ENCODE measurements around the gene REPIN1.

Gene REPIN1

GRCh38 chr7:150368096-150368883, at the start of gene REPIN1:
Gene REPIN1 (plus strand): TSS chr7:150368822. CDS start chr7:150369712, 890 bp downstream.
- peaks cover 35% of the 10 kb centered on the region for H3K36me3 ChIP-seq (ENCODE audit: control insufficient read depth, insufficient read depth, low read length)
- H3K4me1 ChIP-seq (ENCODE audit: control insufficient read depth, insufficient read depth, low read length) = peaks cover 31% of the 10 kb centered on the region
- peak within 1 kb of the TSS; percentile 97 for H3K27ac ChIP-seq (ENCODE audit: low read depth, low read length)
- H3K4me3 ChIP-seq (ENCODE audit: low read depth, low read length) = peak within 1 kb of the TSS; percentile 85
- no peaks in the 10 kb centered on the region for H3K27me3 ChIP-seq (ENCODE audit: control insufficient read depth, insufficient read depth, low read length)
- H3K9ac ChIP-seq (ENCODE audit: low read depth, low read length) = peak within 1 kb of the TSS; percentile 90
- H3K9me3 ChIP-seq (ENCODE audit: control insufficient read depth, insufficient read depth, low read length) = no peaks in the 10 kb centered on the region

GRCh38 chr7:150321788-150322113, 46.9 kb upstream of the REPIN1 start:
- H3K36me3 ChIP-seq (ENCODE audit: control insufficient read depth, insufficient read depth, low read length) = peaks cover 18% of the 10 kb centered on the region

GRCh38 chr7:150322114-150322832, 46.3 kb upstream of the REPIN1 start:
- no peaks in the 10 kb centered on the region for H3K27me3 ChIP-seq (ENCODE audit: control insufficient read depth, insufficient read depth, low read length)
- H3K36me3 ChIP-seq (ENCODE audit: control insufficient read depth, insufficient read depth, low read length) = peaks cover 23% of the 10 kb centered on the region
- peak overlapping the region; percentile 86 for H3K9ac ChIP-seq (ENCODE audit: low read depth, low read length)
- H3K27ac ChIP-seq (ENCODE audit: low read depth, low read length) = peak overlapping the region; percentile 80
- H3K9me3 ChIP-seq (ENCODE audit: control insufficient read depth, insufficient read depth, low read length) = no peaks in the 10 kb centered on the region
- H3K4me3 ChIP-seq (ENCODE audit: low read depth, low read length) = peak overlapping the region; percentile 82
- peaks cover 19% of the 10 kb centered on the region for H3K4me1 ChIP-seq (ENCODE audit: control insufficient read depth, insufficient read depth, low read length)

More at GRCh38 chr7:150321788-150322113, 46.9 kb upstream of the REPIN1 start:
- no peak overlapping the region for H3K27ac ChIP-seq (ENCODE audit: low read depth, low read length)
- no peaks in the 10 kb centered on the region for H3K27me3 ChIP-seq (ENCODE audit: control insufficient read depth, insufficient read depth, low read length)
- H3K9me3 ChIP-seq (ENCODE audit: control insufficient read depth, insufficient read depth, low read length) = no peaks in the 10 kb centered on the region
- peaks cover 19% of the 10 kb centered on the region for H3K4me1 ChIP-seq (ENCODE audit: control insufficient read depth, insufficient read depth, low read length)
- no peak overlapping the region for H3K9ac ChIP-seq (ENCODE audit: low read depth, low read length)
- H3K4me3 ChIP-seq (ENCODE audit: low read depth, low read length) = no peak overlapping the region

- Histone ChIP-seq H3K4me3 (ENCODE audit: low read depth, low read length) (peak within 1 kb of the TSS; percentile 82), H3K27me3 (ENCODE audit: control insufficient read depth, insufficient read depth, low read length) (no peaks in the 10 kb centered on the region), H3K27ac (ENCODE audit: low read depth, low read length) (peak within 1 kb of the TSS; percentile 80), H3K9ac (ENCODE audit: low read depth, low read length) (peak within 1 kb of the TSS; percentile 86), H3K36me3 (ENCODE audit: control insufficient read depth, insufficient read depth, low read length) (peaks cover 31% of the 10 kb centered on the region), H3K9me3 (ENCODE audit: control insufficient read depth, insufficient read depth, low read length) (no peaks in the 10 kb centered on the region), H3K4me1 (ENCODE audit: control insufficient read depth, insufficient read depth, low read length) (peaks cover 12% of the 10 kb centered on the region)
These were observed 45.6 kb upstream of the REPIN1 start, which contains the start of the genes ACTR3C and LRRC61 for GRCh38 chr7:150322833-150323681. Gene ACTR3C (minus strand): TSS chr7:150323545. CDS start chr7:150295296, 28,249 bp downstream. Gene LRRC61 (plus strand): TSS chr7:150323355. CDS start chr7:150336862, 13,507 bp downstream.

- Histone ChIP-seq H3K4me1 (ENCODE audit: control insufficient read depth, insufficient read depth, low read length) (peaks cover 20% of the 10 kb centered on the region), H3K27ac (ENCODE audit: low read depth, low read length) (peak overlapping the region; percentile 80), H3K4me3 (ENCODE audit: low read depth, low read length) (peak overlapping the region; percentile 82), H3K9me3 (ENCODE audit: control insufficient read depth, insufficient read depth, low read length) (no peaks in the 10 kb centered on the region), H3K27me3 (ENCODE audit: control insufficient read depth, insufficient read depth, low read length) (no peaks in the 10 kb centered on the region), H3K9ac (ENCODE audit: low read depth, low read length) (peak overlapping the region; percentile 86), H3K36me3 (ENCODE audit: control insufficient read depth, insufficient read depth, low read length) (peaks cover 38% of the 10 kb centered on the region)
These were observed 44.8 kb upstream of the REPIN1 start for GRCh38 chr7:150323682-150324372.

GRCh38 chr7:150324373-150324961, 44.2 kb upstream of the REPIN1 start:
- H3K9ac ChIP-seq (ENCODE audit: low read depth, low read length) = 0 out of 2 replicates have a peak overlapping the region, but pooled peaks have one; percentile 86
- H3K4me1 ChIP-seq (ENCODE audit: control insufficient read depth, insufficient read depth, low read length) = peaks cover 26% of the 10 kb centered on the region
- H3K27ac ChIP-seq (ENCODE audit: low read depth, low read length) = peak overlapping the region; percentile 80
- no peaks in the 10 kb centered on the region for H3K27me3 ChIP-seq (ENCODE audit: control insufficient read depth, insufficient read depth, low read length)
- no peaks in the 10 kb centered on the region for H3K9me3 ChIP-seq (ENCODE audit: control insufficient read depth, insufficient read depth, low read length)
- H3K36me3 ChIP-seq (ENCODE audit: control insufficient read depth, insufficient read depth, low read length) = peaks cover 43% of the 10 kb centered on the region
- H3K4me3 ChIP-seq (ENCODE audit: low read depth, low read length) = peak overlapping the region; percentile 82

- Histone ChIP-seq H3K27ac (ENCODE audit: low read depth, low read length) (no peak overlapping the region), H3K9me3 (ENCODE audit: control insufficient read depth, insufficient read depth, low read length) (no peaks in the 10 kb centered on the region), H3K4me1 (ENCODE audit: control insufficient read depth, insufficient read depth, low read length) (peaks cover 33% of the 10 kb centered on the region), H3K4me3 (ENCODE audit: low read depth, low read length) (no peak overlapping the region), H3K9ac (ENCODE audit: low read depth, low read length) (no peak overlapping the region), H3K36me3 (ENCODE audit: control insufficient read depth, insufficient read depth, low read length) (peaks cover 46% of the 10 kb centered on the region), H3K27me3 (ENCODE audit: control insufficient read depth, insufficient read depth, low read length) (no peaks in the 10 kb centered on the region)
These were observed 43.5 kb upstream of the REPIN1 start for GRCh38 chr7:150325110-150325611.

GRCh38 chr7:150325901-150326300, 42.7 kb upstream of the REPIN1 start:
- no peak overlapping the region for H3K27ac ChIP-seq (ENCODE audit: low read depth, low read length)
- H3K4me3 ChIP-seq (ENCODE audit: low read depth, low read length) = no peak overlapping the region
- H3K27me3 ChIP-seq (ENCODE audit: control insufficient read depth, insufficient read depth, low read length) = no peaks in the 10 kb centered on the region
- peaks cover 53% of the 10 kb centered on the region for H3K36me3 ChIP-seq (ENCODE audit: control insufficient read depth, insufficient read depth, low read length)
- H3K9ac ChIP-seq (ENCODE audit: low read depth, low read length) = no peak overlapping the region
- H3K9me3 ChIP-seq (ENCODE audit: control insufficient read depth, insufficient read depth, low read length) = no peaks in the 10 kb centered on the region
- peaks cover 37% of the 10 kb centered on the region for H3K4me1 ChIP-seq (ENCODE audit: control insufficient read depth, insufficient read depth, low read length)

- H3K4me1 ChIP-seq (ENCODE audit: control insufficient read depth, insufficient read depth, low read length) = peaks cover 37% of the 10 kb centered on the region
- no peak overlapping the region for H3K4me3 ChIP-seq (ENCODE audit: low read depth, low read length)
- no peak overlapping the region for H3K27ac ChIP-seq (ENCODE audit: low read depth, low read length)
- H3K27me3 ChIP-seq (ENCODE audit: control insufficient read depth, insufficient read depth, low read length) = no peaks in the 10 kb centered on the region
- H3K9me3 ChIP-seq (ENCODE audit: control insufficient read depth, insufficient read depth, low read length) = no peaks in the 10 kb centered on the region
- no peak overlapping the region for H3K9ac ChIP-seq (ENCODE audit: low read depth, low read length)
- H3K36me3 ChIP-seq (ENCODE audit: control insufficient read depth, insufficient read depth, low read length) = peaks cover 62% of the 10 kb centered on the region
These were observed 41.9 kb upstream of the REPIN1 start for GRCh38 chr7:150326657-150327268.
